HEK293 (cell line): Measurements from ENCODE around the gene MDM4.

Source experiments
- BCL11A ChIP-seq: fragments of 450-650 bp; formaldehyde crosslinking; IDR thresholded peaks from 2 replicates; pipeline ENCODE4 v1.5.1; 2016; ENCODE audit warnings: low read depth, missing biosample characterization, missing genetic modification characterization
- GLI2 ChIP-seq: fragments of 450-650 bp; formaldehyde crosslinking; IDR thresholded peaks from 2 replicates; pipeline ENCODE4; 2017; ENCODE audit warnings: missing biosample characterization, missing genetic modification characterization, low read depth, borderline replicate concordance
- GLIS1 ChIP-seq: fragments of 450-650 bp; formaldehyde crosslinking; IDR thresholded peaks from 2 replicates; pipeline ENCODE4 v1.5.1; 2016; ENCODE audit warnings: missing biosample characterization, missing genetic modification characterization
- OVOL3 ChIP-seq: fragments of 450-650 bp; formaldehyde crosslinking; IDR thresholded peaks from 2 replicates; pipeline ENCODE4 v1.5.1; 2016; ENCODE audit warnings: missing biosample characterization, missing genetic modification characterization
- TCF7L2 ChIP-seq: IDR thresholded peaks from 2 replicates; pipeline ENCODE4 v1.6.1; 2011; ENCODE audit warnings: low read depth, mild to moderate bottlenecking, inconsistent platforms, low read length, moderate library complexity, borderline replicate concordance
- TRIM28 ChIP-seq: IDR thresholded peaks from 2 replicates; pipeline ENCODE4 v1.6.1; 2011; ENCODE audit warnings: low read length, control low read depth, borderline replicate concordance
- YY2 ChIP-seq: fragments of 450-650 bp; formaldehyde crosslinking; IDR thresholded peaks from 2 replicates; pipeline ENCODE4 v1.5.1; 2016; ENCODE audit warnings: missing biosample characterization, missing genetic modification characterization
- ZBTB17 ChIP-seq: fragments of 450-650 bp; formaldehyde crosslinking; IDR thresholded peaks from 2 replicates; pipeline ENCODE4 v1.5.1; 2016; ENCODE audit warnings: missing biosample characterization, missing genetic modification characterization
- ZBTB48 ChIP-seq: fragments of 450-650 bp; formaldehyde crosslinking; IDR thresholded peaks from 2 replicates; pipeline ENCODE4 v1.5.1; 2016; ENCODE audit warnings: missing biosample characterization, missing genetic modification characterization
- ZEB2 ChIP-seq: fragments of 450-650 bp; formaldehyde crosslinking; IDR thresholded peaks from 2 replicates; pipeline ENCODE4 v1.5.1; 2016; ENCODE audit warnings: missing biosample characterization, missing genetic modification characterization
- ZFP69B ChIP-seq: fragments of 450-650 bp; formaldehyde crosslinking; IDR thresholded peaks from 2 replicates; pipeline ENCODE4 v1.5.1; 2016; ENCODE audit warnings: missing biosample characterization, missing genetic modification characterization
- ZNF184 ChIP-seq: fragments of 450-650 bp; IDR thresholded peaks from 2 replicates; pipeline ENCODE4 v1.5.1; 2018; ENCODE audit warnings: missing biosample characterization, mild to moderate bottlenecking, missing genetic modification characterization
- ZNF248 ChIP-seq: fragments of 450-650 bp; formaldehyde crosslinking; IDR thresholded peaks from 2 replicates; pipeline ENCODE4 v1.5.1; 2017; ENCODE audit warnings: missing biosample characterization, missing genetic modification characterization
- ZNF391 ChIP-seq: fragments of 450-650 bp; formaldehyde crosslinking; IDR thresholded peaks from 2 replicates; pipeline ENCODE4 v1.5.1; 2016; ENCODE audit warnings: low read depth, missing biosample characterization, missing genetic modification characterization, borderline replicate concordance
- ZNF530 ChIP-seq: fragments of 450-650 bp; formaldehyde crosslinking; IDR thresholded peaks from 2 replicates; pipeline ENCODE4 v1.5.1; 2016; ENCODE audit warnings: low read depth, missing biosample characterization, missing genetic modification characterization
- ZNF623 ChIP-seq: fragments of 450-650 bp; formaldehyde crosslinking; IDR thresholded peaks from 2 replicates; pipeline ENCODE4 v1.5.1; 2016; ENCODE audit warnings: missing biosample characterization, missing genetic modification characterization
- ZNF768 ChIP-seq: fragments of 450-650 bp; formaldehyde crosslinking; IDR thresholded peaks from 2 replicates; pipeline ENCODE4 v1.5.1; 2018; ENCODE audit warnings: missing biosample characterization, mild to moderate bottlenecking, missing genetic modification characterization
- ZNF785 ChIP-seq: fragments of 450-650 bp; formaldehyde crosslinking; IDR thresholded peaks from 2 replicates; pipeline ENCODE4 v1.5.1; 2016; ENCODE audit warnings: missing biosample characterization, missing genetic modification characterization
- ZNF843 ChIP-seq: fragments of 450-650 bp; formaldehyde crosslinking; IDR thresholded peaks from 2 replicates; pipeline ENCODE4 v1.5.1; 2016; ENCODE audit warnings: missing biosample characterization, missing genetic modification characterization
- ZXDB ChIP-seq: fragments of 450-650 bp; formaldehyde crosslinking; IDR thresholded peaks from 2 replicates; pipeline ENCODE4 v1.5.1; 2016; ENCODE audit warnings: missing biosample characterization, missing genetic modification characterization
- TF ChIP-seq, protein P1 (sequence below): fragments of 450-650 bp; formaldehyde crosslinking; conservative IDR thresholded peaks from 2 replicates; pipeline ENCODE4 v1.5.1; 2016; ENCODE audit warnings: low read depth, missing biosample characterization, missing genetic modification characterization
- TF ChIP-seq, protein P2 (sequence below): fragments of 450-650 bp; formaldehyde crosslinking; IDR thresholded peaks from 2 replicates; pipeline ENCODE4 v1.5.1; 2016; ENCODE audit warnings: missing biosample characterization, missing genetic modification characterization
- TF ChIP-seq, protein P3 (sequence below): fragments of 450-650 bp; formaldehyde crosslinking; IDR thresholded peaks from 2 replicates; pipeline ENCODE4 v1.5.1; 2016; ENCODE audit warnings: missing biosample characterization, missing genetic modification characterization
- TF ChIP-seq, protein P4 (sequence below): fragments of 450-650 bp; formaldehyde crosslinking; IDR thresholded peaks from 2 replicates; pipeline ENCODE4 v1.5.1; 2016; ENCODE audit warnings: missing biosample characterization, missing genetic modification characterization
- TF ChIP-seq, protein P5 (sequence below): fragments of 450-650 bp; formaldehyde crosslinking; IDR thresholded peaks from 2 replicates; pipeline ENCODE4 v1.5.1; 2016; ENCODE audit warnings: missing biosample characterization, missing genetic modification characterization

Gene MDM4

DNA sequence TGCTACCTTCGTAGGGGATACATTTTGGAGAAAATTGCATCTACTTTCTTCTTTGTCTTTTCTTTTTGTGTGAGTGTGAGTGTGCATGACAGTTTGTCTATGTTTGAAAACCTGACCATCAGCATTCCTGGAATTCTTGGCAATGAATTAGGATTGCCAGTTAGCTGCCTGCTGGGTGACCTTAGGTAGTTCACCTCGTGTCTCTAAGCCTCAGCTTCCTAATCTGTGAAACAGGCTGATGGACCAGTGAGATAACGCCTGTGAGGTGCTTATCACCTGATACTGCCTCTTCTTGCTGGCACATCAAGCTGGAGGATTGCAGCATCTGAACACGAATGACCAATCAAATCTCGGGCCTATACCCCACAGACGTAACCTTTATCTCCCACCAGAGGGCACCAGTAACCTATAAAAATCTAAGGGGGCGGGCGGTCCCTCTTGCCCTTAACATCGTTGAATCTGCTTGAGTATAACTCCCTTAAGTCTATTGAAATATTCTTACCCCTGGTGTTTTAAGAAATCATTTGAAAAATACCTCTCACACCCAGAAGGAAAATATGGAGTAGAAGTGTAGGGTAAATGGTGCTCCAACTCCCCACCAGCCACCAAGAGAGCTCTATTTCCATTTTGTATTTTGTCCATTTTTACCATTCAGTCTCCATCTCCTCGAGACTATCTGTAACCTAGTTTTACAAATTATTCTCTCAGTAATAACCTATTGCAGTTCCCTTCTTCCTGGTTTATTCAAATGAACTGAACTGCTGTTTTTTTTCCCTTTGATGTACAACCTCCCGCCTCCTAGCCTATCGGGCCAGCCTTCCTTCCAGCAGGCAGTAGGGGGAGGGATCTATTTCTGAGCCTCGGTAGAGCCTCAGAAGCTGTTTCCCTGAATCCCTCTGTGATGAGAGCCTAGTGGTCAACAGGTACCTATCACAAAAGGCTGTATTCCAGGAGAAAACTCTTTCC is 49.7 kb downstream of the MDM4 start (continued):
- TF ChIP-seq, protein P1, sequence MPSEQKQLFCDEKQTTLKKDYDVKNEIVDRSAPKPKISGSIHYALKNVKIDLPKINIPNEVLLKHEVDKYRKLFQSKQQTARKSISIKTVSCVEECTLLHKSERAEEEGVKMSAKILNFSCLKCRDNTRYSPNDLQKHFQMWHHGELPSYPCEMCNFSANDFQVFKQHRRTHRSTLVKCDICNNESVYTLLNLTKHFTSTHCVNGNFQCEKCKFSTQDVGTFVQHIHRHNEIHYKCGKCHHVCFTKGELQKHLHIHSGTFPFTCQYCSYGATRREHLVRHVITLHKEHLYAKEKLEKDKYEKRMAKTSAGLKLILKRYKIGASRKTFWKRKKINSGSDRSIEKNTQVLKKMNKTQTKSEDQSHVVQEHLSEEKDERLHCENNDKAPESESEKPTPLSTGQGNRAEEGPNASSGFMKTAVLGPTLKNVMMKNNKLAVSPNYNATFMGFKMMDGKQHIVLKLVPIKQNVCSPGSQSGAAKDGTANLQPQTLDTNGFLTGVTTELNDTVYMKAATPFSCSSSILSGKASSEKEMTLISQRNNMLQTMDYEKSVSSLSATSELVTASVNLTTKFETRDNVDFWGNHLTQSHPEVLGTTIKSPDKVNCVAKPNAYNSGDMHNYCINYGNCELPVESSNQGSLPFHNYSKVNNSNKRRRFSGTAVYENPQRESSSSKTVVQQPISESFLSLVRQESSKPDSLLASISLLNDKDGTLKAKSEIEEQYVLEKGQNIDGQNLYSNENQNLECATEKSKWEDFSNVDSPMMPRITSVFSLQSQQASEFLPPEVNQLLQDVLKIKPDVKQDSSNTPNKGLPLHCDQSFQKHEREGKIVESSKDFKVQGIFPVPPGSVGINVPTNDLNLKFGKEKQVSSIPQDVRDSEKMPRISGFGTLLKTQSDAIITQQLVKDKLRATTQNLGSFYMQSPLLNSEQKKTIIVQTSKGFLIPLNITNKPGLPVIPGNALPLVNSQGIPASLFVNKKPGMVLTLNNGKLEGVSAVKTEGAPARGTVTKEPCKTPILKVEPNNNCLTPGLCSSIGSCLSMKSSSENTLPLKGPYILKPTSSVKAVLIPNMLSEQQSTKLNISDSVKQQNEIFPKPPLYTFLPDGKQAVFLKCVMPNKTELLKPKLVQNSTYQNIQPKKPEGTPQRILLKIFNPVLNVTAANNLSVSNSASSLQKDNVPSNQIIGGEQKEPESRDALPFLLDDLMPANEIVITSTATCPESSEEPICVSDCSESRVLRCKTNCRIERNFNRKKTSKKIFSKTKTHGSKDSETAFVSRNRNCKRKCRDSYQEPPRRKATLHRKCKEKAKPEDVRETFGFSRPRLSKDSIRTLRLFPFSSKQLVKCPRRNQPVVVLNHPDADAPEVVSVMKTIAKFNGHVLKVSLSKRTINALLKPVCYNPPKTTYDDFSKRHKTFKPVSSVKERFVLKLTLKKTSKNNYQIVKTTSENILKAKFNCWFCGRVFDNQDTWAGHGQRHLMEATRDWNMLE (tag by site-specific recombination) = no peak
- TF ChIP-seq ZNF248 (no peak), ZBTB48 (tag by site-specific recombination) (peak; percentile 92), BCL11A (tag by site-specific recombination) (no peak), GLI2 (tag by site-specific recombination) (no peak), ZEB2 (tag by site-specific recombination) (0 out of 2 replicates have a peak, but pooled peaks have one; percentile 35), ZNF623 (tag by site-specific recombination) (no peak), ZBTB17 (tag by site-specific recombination) (0 out of 2 replicates have a peak, but pooled peaks have one; percentile 35), YY2 (tag by site-specific recombination) (no peak), ZXDB (no peak), GLIS1 (tag by site-specific recombination) (no peak), OVOL3 (no peak), ZNF843 (tag by site-specific recombination) (no peak), TCF7L2 (peak; percentile 11; the same call in 1 of the 2 replicates), ZNF785 (tag by site-specific recombination) (no peak), ZNF768 (tag by site-specific recombination) (no peak), TRIM28 (no peak), ZNF391 (no peak), ZFP69B (tag by site-specific recombination) (no peak), ZNF184 (tag by site-specific recombination) (no peak), ZNF530 (tag by site-specific recombination) (no peak)
- TF ChIP-seq, protein P2, sequence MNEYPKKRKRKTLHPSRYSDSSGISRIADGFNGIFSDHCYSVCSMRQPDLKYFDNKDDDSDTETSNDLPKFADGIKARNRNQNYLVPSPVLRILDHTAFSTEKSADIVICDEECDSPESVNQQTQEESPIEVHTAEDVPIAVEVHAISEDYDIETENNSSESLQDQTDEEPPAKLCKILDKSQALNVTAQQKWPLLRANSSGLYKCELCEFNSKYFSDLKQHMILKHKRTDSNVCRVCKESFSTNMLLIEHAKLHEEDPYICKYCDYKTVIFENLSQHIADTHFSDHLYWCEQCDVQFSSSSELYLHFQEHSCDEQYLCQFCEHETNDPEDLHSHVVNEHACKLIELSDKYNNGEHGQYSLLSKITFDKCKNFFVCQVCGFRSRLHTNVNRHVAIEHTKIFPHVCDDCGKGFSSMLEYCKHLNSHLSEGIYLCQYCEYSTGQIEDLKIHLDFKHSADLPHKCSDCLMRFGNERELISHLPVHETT (tag by site-specific recombination) = no peak
- TF ChIP-seq, protein P3, sequence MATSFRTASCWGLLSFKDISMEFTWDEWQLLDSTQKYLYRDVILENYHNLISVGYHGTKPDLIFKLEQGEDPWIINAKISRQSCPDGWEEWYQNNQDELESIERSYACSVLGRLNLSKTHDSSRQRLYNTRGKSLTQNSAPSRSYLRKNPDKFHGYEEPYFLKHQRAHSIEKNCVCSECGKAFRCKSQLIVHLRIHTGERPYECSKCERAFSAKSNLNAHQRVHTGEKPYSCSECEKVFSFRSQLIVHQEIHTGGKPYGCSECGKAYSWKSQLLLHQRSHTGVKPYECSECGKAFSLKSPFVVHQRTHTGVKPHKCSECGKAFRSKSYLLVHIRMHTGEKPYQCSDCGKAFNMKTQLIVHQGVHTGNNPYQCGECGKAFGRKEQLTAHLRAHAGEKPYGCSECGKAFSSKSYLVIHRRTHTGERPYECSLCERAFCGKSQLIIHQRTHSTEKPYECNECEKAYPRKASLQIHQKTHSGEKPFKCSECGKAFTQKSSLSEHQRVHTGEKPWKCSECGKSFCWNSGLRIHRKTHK (tag by site-specific recombination) = no peak
- TF ChIP-seq, protein P4, sequence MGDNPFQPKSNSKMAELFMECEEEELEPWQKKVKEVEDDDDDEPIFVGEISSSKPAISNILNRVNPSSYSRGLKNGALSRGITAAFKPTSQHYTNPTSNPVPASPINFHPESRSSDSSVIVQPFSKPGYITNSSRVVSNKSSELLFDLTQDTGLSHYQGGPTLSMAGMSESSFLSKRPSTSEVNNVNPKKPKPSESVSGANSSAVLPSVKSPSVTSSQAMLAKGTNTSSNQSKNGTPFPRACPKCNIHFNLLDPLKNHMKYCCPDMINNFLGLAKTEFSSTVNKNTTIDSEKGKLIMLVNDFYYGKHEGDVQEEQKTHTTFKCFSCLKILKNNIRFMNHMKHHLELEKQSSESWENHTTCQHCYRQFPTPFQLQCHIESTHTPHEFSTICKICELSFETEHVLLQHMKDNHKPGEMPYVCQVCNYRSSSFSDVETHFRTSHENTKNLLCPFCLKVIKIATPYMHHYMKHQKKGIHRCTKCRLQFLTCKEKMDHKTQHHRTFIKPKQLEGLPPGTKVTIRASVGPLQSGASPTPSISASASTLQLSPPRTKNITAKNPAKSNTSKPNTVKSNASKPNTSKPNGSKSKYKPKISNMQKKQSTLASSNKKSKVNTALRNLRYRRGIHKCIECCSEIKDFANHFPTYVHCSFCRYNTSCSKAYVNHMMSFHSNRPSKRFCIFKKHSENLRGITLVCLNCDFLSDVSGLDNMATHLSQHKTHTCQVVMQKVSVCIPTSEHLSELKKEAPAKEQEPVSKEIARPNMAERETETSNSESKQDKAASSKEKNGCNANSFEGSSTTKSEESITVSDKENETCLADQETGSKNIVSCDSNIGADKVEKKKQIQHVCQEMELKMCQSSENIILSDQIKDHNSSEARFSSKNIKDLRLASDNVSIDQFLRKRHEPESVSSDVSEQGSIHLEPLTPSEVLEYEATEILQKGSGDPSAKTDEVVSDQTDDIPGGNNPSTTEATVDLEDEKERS (tag by site-specific recombination) = no peak
- TF ChIP-seq, protein P5, sequence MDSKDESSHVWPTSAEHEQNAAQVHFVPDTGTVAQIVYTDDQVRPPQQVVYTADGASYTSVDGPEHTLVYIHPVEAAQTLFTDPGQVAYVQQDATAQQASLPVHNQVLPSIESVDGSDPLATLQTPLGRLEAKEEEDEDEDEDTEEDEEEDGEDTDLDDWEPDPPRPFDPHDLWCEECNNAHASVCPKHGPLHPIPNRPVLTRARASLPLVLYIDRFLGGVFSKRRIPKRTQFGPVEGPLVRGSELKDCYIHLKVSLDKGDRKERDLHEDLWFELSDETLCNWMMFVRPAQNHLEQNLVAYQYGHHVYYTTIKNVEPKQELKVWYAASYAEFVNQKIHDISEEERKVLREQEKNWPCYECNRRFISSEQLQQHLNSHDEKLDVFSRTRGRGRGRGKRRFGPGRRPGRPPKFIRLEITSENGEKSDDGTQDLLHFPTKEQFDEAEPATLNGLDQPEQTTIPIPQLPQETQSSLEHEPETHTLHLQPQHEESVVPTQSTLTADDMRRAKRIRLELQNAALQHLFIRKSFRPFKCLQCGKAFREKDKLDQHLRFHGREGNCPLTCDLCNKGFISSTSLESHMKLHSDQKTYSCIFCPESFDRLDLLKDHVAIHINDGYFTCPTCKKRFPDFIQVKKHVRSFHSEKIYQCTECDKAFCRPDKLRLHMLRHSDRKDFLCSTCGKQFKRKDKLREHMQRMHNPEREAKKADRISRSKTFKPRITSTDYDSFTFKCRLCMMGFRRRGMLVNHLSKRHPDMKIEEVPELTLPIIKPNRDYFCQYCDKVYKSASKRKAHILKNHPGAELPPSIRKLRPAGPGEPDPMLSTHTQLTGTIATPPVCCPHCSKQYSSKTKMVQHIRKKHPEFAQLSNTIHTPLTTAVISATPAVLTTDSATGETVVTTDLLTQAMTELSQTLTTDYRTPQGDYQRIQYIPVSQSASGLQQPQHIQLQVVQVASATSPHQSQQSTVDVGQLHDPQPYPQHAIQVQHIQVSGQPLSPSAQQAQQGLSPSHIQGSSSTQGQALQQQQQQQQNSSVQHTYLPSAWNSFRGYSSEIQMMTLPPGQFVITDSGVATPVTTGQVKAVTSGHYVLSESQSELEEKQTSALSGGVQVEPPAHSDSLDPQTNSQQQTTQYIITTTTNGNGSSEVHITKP (tag by site-specific recombination) = no peak
